Measurements from ENCODE around the gene OTUB1.

DNA sequence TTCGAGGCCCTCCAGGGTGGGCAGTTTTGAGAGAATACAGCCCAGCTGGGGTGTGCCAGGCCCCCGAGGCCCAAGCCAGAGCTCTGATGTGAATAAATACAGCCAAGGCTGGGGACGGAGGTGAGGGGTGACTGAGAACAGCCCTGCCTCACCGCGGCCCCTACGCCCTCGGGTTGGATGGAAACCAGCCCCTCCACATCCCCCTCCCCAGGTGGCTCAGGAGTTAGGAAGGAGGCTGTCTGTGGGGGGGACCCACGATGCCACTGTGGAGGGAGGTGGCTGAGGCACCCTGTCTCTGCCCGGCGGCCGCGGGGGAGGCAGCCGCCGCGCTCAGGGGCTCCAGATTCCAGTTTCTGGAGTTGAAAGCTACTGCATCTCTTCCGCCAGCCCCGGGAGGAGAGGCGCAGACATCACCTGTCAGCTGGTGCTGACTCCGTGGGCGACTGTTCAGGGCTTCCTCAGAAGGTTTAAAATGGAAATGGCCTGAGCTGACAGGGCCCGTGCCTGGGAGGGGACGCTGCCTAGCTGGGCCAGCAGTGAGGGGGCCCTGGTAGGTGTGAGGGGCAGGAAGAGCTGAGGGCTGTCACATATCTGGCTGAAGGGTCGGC is 50.9 kb downstream of the OTUB1 start:
- TF ChIP-seq CTCF (IDR thresholded peaks at IDR 0.05) (no peak), EP300 (IDR thresholded peaks at IDR 0.05) (no peak), POLR2A (IDR thresholded peaks at IDR 0.05) (no peak)

Measured in tibial nerve (tissue), 4 donors.